Esophagus muscularis mucosa (tissue), 4 donors: ENCODE measurements around the gene DNAAF5. TPM values are rescaled to one million over a fixed set of nuclear protein-coding genes. Genes with fewer than 3 reads are reported as not detected.

Source experiments
- DNase-seq: peaks from one replicate; pipeline ENCODE4 v3.0.0-alpha.2; 2017; ENCODE audit errors: extremely low spot score
- H3K27ac ChIP-seq, 4 donors: fragments of 200-600 bp; sonication (generic); replicated peaks in 1 of 4; 1 replicate in 3 of 4; 2 replicates in 1 of 4; pipeline ENCODE4 v1.5.1; 2016 to 2019; ENCODE audit warnings: mild to moderate bottlenecking in 1 of 4
- H3K27me3 ChIP-seq, 4 donors: fragments of 200-600 bp; sonication (generic); one replicate each; pipeline versions ENCODE4 v1.5.1 to v1.6.0; 2016 to 2019
- H3K36me3 ChIP-seq, 4 donors: fragments of 200-600 bp; sonication (generic); one replicate each; pipeline ENCODE4 v1.5.1; 2016 to 2019
- H3K4me1 ChIP-seq, 4 donors: fragments of 200-600 bp; sonication (generic); one replicate each; pipeline ENCODE4 v1.5.1; 2016 to 2019
- H3K4me3 ChIP-seq, 4 donors: fragments of 200-600 bp; sonication (generic); 1 replicate in 2 of 4; 2 replicates in 2 of 4; pipeline ENCODE4 v1.5.1; 2016 to 2019; ENCODE audit warnings: mild to moderate bottlenecking in 4 of 4, moderate library complexity in 1 of 4
- H3K9me3 ChIP-seq, 4 donors: fragments of 200-600 bp; sonication (generic); 1 replicate in 3 of 4; 2 replicates in 1 of 4; pipeline ENCODE4 v1.5.1; 2016 to 2019
- EP300 ChIP-seq: sonication (generic); formaldehyde crosslinking; IDR thresholded peaks from one replicate; pipeline ENCODE4 v1.6.1; 2017; ENCODE audit warnings: antibody characterized with exemption
- POLR2A ChIP-seq: fragments of 450-650 bp; IDR thresholded peaks from one replicate; pipeline ENCODE4 v1.6.1; 2017; ENCODE audit warnings: antibody characterized with exemption, moderate library complexity, mild to moderate bottlenecking, low read depth
- POLR2AphosphoS5 ChIP-seq, 2 donors: sonication (generic); formaldehyde crosslinking; IDR thresholded peaks; one replicate each; pipeline ENCODE4 v1.6.1; 2017; ENCODE audit warnings: antibody characterized with exemption in 2 of 2
- WGBS: methylation state at CpG from one replicate; pipeline ENCODE4 v1.1.5; 2018; 5-methylcytosine and 5-hydroxymethylcytosine counted together
- intact Hi-C: fragments of 100-400 bp; cut with DNase I; formaldehyde crosslinking; loops from one replicate; pipeline ENCODE4 v1.15.1; 2023
- total RNA-seq, 4 donors: library from RNA; depleted of rRNA; stranded (reverse); fragments of >200 nt; gene quantifications; one replicate each; pipeline versions ENCODE4 v1.1.0 to v1.2.1, GENCODE V29; 2016
- TF ChIP-seq, protein P1 (sequence below), 3 experiments: fragments of 200-600 bp in 2 of 3; fragments of 450-650 bp in 1 of 3; sonication (generic) in 2 of 3; IDR thresholded peaks; one replicate each; pipeline ENCODE4 v1.5.1; 2017 to 2019; ENCODE audit warnings: antibody characterized with exemption in 3 of 3, mild to moderate bottlenecking in 2 of 3, moderate library complexity in 1 of 3

The DNAAF5 gene
- total RNA-seq, 4 donors from 2014 or later = 21.2 to 32.7 (median 29.4) TPM

DNA sequence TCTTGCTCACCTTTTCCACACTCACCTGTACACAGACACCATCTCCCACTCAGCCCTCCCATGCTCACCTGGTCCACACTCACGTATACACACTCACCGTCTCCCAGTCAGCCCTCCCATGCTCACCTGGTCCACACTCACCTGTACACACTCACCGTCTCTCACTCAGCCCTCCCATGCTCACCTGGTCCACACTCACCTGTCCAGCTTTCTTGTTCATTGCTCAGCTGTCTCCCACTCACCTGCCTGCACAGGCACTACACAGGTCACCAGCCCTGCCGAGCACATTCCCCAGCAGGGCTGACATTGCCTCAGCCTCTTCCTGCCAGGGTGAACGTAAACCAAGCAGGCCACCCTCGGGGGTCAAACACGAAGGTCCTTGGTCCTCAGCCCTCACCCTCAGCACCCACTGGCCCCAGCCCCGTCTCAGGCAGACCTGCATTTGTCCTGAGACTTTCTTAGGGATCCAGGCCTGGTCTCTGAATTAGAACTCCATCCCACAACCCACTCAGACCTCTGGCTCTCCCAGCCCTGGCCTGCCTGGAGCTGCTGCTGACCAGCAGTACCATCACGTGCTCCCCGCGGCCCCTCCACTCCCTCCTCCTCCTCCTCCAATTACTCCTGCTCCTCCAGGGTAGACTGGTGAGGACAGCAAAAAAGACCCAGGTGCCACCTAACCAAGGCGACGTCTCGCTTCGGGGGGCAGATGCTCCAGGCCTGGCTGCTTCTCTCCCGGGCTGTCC, 12.8 kb upstream of the DNAAF5 start:
- H3K27me3 ChIP-seq = no peaks in the 10 kb centered on the region
- peaks cover 0 to 25% (median 19%) of the 10 kb centered on the region in 4 donors for H3K4me1 ChIP-seq
- no peaks in the 10 kb centered on the region for H3K36me3 ChIP-seq
- no peak overlapping the region for H3K27ac ChIP-seq
- TF ChIP-seq POLR2A (no peak), EP300 (no peak), POLR2AphosphoS5 (IDR thresholded peaks at IDR 0.05) (no peak)
- TF ChIP-seq, protein P1, sequence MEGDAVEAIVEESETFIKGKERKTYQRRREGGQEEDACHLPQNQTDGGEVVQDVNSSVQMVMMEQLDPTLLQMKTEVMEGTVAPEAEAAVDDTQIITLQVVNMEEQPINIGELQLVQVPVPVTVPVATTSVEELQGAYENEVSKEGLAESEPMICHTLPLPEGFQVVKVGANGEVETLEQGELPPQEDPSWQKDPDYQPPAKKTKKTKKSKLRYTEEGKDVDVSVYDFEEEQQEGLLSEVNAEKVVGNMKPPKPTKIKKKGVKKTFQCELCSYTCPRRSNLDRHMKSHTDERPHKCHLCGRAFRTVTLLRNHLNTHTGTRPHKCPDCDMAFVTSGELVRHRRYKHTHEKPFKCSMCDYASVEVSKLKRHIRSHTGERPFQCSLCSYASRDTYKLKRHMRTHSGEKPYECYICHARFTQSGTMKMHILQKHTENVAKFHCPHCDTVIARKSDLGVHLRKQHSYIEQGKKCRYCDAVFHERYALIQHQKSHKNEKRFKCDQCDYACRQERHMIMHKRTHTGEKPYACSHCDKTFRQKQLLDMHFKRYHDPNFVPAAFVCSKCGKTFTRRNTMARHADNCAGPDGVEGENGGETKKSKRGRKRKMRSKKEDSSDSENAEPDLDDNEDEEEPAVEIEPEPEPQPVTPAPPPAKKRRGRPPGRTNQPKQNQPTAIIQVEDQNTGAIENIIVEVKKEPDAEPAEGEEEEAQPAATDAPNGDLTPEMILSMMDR (IDR thresholded peaks at IDR 0.05) = no peak
- no peaks in the 10 kb centered on the region for H3K9me3 ChIP-seq
- intact Hi-C loops = no loop called here
- no peak for DNase-seq
- 86% methylated on average over 16 of the region's 16 CpGs for WGBS
- no peak overlapping the region for H3K4me3 ChIP-seq

DNA sequence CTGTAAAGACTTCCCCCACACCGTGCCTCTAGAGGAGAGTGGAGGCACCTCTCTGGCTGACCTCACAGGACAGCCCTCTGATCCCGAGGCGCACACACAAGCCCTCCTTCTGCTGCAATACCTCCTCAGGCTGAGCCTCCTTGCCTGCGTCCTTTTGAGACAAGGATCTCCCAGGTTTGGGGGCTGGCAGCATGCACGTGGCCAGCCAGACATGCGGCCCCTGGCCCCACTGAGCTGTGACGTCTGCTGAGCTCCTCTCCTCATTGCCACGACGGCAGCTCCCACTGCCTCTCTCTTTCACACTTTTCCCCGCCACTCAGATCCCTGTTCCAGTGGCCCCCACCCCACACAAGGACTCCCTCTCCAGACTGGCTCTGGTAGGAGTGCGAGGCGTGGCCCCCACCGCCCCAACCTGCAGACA, 12.2 kb upstream of the DNAAF5 start:
- 91% methylated on average over 13 of the region's 13 CpGs for WGBS

DNA sequence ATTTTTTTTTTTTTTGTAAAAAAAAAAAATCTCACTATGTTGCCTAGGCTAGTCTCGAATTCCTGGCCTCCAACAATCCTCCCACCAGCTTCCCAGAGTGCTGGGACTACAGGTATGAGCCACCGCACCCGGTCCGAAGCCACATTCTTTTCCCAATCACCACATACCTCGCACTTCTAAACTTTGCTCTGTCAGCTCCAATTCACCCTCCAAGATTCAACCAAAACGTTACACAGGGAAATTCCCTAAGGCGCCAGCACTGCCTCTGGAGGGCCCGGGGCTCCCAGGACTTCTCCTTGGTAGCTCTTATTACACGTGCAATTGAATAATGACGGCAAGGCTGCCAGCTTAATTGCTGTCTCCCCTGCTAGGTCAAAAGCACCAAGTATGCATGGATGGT, 10.3 kb upstream of the DNAAF5 start:
- TF ChIP-seq POLR2A = no peak
- no peak for TF ChIP-seq EP300
- no peak for TF ChIP-seq POLR2AphosphoS5 (IDR thresholded peaks at IDR 0.05)
- TF ChIP-seq, protein P1 (IDR thresholded peaks at IDR 0.05) = no peak
- H3K9me3 ChIP-seq = no peaks in the 10 kb centered on the region
- H3K36me3 ChIP-seq = no peaks in the 10 kb centered on the region
- no peak overlapping the region for H3K27ac ChIP-seq
- H3K4me1 ChIP-seq = peaks cover 0 to 19% (median 14%) of the 10 kb centered on the region in 4 donors
- DNase-seq = no peak
- WGBS = 68% methylated on average over 10 of the region's 10 CpGs
- intact Hi-C loops = no loop called here
- H3K4me3 ChIP-seq = no peak overlapping the region
- no peaks in the 10 kb centered on the region for H3K27me3 ChIP-seq

More for the DNA sequence above, 12.2 kb upstream of the DNAAF5 start:
- no peak overlapping the region for H3K4me3 ChIP-seq
- intact Hi-C loops = no loop called here
- H3K27ac ChIP-seq = no peak overlapping the region
- DNase-seq = no peak
- no peaks in the 10 kb centered on the region for H3K27me3 ChIP-seq
- H3K9me3 ChIP-seq = no peaks in the 10 kb centered on the region
- H3K36me3 ChIP-seq = no peaks in the 10 kb centered on the region
- peaks cover 0 to 25% (median 19%) of the 10 kb centered on the region in 4 donors for H3K4me1 ChIP-seq
- no peak for TF ChIP-seq POLR2AphosphoS5 (IDR thresholded peaks at IDR 0.05)
- TF ChIP-seq EP300 = no peak
- no peak for TF ChIP-seq POLR2A
- TF ChIP-seq, protein P1 (IDR thresholded peaks at IDR 0.05) = no peak

DNA sequence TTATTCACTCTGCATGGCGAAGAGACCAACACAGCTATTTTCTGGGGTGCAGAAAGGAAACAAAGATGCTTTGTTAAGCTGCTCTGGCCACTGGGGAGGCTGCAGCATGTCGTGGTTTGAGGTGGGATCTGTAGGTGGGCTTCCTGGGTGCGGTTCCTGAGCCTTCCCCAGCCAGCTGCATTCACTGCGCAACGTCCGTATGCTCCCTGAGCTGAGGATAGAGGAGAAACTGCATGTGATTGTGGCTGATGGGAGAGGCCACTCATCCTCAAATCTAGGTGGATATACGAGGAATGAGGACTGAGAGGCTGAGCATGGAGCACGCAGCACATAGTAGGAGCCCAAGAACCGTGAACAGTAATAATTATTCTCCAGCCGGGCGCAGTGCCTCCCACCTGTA, 9.9 kb upstream of the DNAAF5 start:
- H3K4me1 ChIP-seq = peaks cover 0 to 15% (median 10%) of the 10 kb centered on the region in 4 donors
- TF ChIP-seq, protein P1 (IDR thresholded peaks at IDR 0.05) = no peak
- TF ChIP-seq EP300 (no peak), POLR2AphosphoS5 (IDR thresholded peaks at IDR 0.05) (no peak), POLR2A (no peak)
- intact Hi-C loops = no loop called here
- no peak overlapping the region for H3K4me3 ChIP-seq
- no peaks in the 10 kb centered on the region for H3K27me3 ChIP-seq
- WGBS = 90% methylated on average over 8 of the region's 11 CpGs
- H3K36me3 ChIP-seq = no peaks in the 10 kb centered on the region
- H3K27ac ChIP-seq = no peak overlapping the region
- H3K9me3 ChIP-seq = no peaks in the 10 kb centered on the region
- no peak for DNase-seq
